HG03439 (cell line): ENCODE measurements around the gene GART.
"Not testable (repeated sequence)": the region's sequence is repeated elsewhere in the genome, so short reads cannot be mapped to it uniquely, and the experiment has no call there.

Source experiments
- ATAC-seq: cut with Tn5 transposase; IDR thresholded peaks from one replicate; pipeline ENCODE4 v1.9.1; 2021; ENCODE audit warnings: mild to moderate bottlenecking, moderate library complexity; ENCODE audit not compliant: unreplicated experiment

The GART gene

DNA sequence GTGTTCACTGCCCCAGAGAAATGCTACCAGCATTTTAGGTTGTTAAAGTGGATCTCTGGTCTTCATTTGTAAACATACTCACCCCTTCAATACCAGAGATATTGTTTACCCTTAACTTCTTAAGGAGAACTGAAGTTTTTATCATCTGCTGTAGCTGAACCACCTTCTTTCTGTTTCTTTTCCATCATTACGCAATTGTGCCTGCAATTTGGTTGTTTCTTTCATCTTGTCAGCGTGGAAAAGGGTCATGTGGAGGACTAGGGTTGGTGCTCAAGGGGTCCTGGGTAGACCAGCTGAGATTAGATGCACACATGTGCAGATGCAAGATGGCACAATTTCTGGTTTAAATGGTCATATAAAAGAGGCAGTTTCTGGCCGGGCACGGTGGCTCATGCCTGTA, 23.0 kb downstream of the GART start:
- no peak for ATAC-seq

- no peak for ATAC-seq
Measured at GRCh38 chr21:33514229-33514628, 27.7 kb downstream of the GART start.

- ATAC-seq: no peak
Measured at GRCh38 chr21:33512481-33512880, 29.4 kb downstream of the GART start.

GRCh38 chr21:33511639-33512038, 30.3 kb downstream of the GART start:
- ATAC-seq: no peak

- ATAC-seq: no peak
Measured at GRCh38 chr21:33510826-33511225, 31.1 kb downstream of the GART start.

GRCh38 chr21:33507003-33507402, 34.9 kb downstream of the GART start:
- not testable (repeated sequence) for ATAC-seq

DNA sequence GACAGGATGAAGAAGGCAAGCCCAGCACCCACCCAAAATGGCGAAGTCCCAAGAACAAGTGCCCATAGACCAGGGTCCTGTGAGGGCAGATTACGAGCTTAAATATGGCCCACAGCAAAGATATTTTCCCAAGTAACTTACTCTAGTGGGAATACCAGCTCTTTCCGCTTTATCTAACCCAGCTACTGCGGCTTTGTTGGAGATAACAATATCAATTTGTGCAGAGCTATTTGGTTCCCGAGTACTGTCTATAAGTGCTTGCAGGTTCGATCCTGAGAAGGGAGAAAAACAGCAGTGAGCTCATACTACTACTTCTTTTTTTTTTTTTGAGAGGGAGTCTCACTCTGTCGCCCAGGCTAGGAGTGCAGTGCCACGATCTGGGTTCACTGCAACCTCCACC, 36.1 kb downstream of the GART start:
- no peak for ATAC-seq

- ATAC-seq: no peak
Measured at GRCh38 chr21:33496345-33496744, 45.6 kb downstream of the GART start.

DNA sequence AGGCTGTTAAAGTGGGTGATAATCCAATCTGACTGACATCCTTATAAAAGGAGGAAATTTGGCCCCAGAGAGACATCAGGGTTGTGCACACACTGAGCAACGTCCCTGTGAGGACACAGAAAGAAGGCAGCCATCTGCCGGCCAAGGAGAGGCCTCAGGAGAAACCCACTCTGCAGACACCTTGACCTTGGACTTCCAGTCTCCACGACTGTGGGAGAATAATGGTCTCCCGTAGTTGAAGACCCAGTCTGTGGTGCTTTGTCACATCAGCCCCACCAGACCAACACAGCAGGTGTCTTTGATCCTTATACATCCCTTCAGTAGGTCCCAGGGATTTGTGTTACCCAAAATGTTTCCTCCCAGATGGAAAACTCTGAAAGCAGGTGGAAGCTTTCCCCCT, 46.2 kb downstream of the GART start:
- no peak for ATAC-seq

DNA sequence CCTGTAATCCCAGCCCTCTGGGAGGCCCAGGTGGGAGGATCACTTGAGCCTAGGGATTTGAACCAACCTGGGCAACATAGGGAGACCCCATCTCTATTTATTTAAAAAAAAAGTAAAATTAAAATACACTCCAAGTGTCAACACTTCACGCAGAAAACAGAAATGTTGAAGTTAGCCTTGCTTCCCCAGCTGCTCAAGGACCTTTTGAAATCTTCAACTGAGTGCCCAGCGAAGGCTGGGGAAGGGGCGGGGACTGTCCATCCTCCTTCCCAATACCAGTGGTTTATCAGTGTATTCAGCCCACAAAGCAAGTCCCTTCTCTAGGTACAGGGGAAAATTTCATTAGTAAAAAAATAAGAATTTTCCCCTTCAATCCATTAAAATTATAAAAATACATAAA, 48.2 kb downstream of the GART start:
- ATAC-seq: no peak

DNA sequence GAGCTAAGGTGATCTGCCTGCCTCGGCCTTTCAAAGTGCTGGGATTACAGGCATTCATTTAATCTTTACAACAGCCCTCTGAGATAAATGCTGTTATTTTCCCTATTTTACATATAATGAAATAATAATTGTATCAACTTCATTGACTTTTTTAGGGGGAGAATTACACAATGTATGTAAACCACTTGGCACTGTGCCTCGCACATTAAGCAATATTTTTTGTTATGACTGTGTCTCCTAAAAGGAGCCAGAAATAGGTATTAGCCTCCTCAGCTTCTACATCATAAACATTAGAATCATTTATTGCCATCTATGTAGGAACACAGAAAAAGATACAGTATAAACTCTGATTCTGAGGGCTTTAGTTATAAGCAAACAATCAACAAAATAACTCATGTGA, 49.3 kb downstream of the GART start:
- no peak for ATAC-seq

- peak; percentile 98 for ATAC-seq
Measured at GRCh38 chr21:33491373-33492102, 50.4 kb downstream of the GART start, which contains the start of gene DNAJC28. Gene DNAJC28, minus strand, starts transcription at chr21:33491716. Its CDS starts 2,323 bp downstream, at chr21:33489393.

- ATAC-seq: no peak
Measured at GRCh38 chr21:33490991-33491372, 50.9 kb downstream of the GART start.

DNA sequence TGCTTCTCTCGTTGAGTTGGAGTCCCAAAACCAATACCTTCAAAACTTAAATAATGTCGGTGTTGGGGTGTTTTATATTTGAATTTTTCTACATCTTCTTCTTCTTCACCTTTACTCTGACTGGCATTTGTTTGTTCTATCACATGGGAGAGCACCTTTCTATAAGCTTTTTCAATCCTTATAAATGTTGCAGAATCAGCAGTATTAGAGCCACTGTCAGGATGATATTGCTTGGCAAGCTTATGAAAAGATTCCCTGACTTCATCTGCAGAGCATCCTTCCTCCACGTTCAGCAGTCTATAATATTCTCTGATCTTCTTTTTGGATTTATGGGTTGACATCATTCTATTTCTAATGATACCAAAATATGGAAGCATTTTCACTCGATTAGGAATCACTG, 53.0 kb downstream of the GART start:
- no peak for ATAC-seq

DNA sequence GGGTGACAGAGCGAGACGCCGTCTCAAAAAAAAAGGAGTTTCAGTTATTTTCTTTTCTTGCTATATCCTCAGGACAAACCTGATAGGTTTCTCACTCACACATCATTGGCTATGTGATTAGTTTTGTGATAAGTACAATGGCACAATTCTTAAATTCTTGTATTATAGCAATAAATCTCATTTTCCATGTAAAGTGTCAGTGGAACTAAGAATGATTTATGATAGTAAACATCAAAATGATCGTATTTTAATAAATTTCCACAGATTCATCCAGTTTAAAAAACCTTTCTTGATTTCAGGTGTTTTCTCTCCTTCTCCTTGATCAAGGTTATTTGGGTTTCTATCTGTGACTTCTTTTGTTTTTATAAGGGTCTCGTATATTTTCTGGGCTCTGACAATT, 53.9 kb downstream of the GART start:
- no peak for ATAC-seq

GRCh38 chr21:33481314-33481943, 60.5 kb downstream of the GART start:
- ATAC-seq: no peak

DNA sequence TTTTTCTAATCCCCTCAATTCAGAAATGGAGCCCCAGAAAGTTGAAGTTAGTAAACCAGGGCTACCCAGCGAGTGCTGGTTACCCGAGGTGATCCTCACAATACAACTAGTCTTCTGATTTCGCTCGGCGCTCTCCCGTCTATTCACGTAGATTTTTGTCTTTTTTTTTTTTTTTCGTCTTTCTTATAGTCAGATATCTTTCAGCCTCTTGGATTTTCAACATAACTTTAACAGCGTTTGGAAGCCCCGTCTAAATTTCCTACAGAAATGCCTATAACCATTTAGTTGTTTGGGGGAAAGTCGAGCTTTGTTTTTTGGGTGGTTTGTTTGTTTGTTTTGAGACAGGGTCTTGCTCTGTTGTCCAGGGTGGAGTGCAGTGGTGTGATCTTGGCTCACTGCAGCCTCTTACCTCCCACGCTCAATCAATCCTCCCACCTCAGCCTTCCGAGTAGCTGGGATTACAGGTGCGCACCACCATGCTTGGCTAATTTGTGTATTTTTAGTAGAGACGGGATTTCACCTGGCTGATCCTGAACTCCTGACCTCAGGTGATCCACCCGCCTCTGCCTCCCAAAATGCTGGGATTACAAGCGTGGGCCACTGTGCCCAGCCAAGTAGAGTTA, 61.3 kb downstream of the GART start:
- ATAC-seq: no peak

DNA sequence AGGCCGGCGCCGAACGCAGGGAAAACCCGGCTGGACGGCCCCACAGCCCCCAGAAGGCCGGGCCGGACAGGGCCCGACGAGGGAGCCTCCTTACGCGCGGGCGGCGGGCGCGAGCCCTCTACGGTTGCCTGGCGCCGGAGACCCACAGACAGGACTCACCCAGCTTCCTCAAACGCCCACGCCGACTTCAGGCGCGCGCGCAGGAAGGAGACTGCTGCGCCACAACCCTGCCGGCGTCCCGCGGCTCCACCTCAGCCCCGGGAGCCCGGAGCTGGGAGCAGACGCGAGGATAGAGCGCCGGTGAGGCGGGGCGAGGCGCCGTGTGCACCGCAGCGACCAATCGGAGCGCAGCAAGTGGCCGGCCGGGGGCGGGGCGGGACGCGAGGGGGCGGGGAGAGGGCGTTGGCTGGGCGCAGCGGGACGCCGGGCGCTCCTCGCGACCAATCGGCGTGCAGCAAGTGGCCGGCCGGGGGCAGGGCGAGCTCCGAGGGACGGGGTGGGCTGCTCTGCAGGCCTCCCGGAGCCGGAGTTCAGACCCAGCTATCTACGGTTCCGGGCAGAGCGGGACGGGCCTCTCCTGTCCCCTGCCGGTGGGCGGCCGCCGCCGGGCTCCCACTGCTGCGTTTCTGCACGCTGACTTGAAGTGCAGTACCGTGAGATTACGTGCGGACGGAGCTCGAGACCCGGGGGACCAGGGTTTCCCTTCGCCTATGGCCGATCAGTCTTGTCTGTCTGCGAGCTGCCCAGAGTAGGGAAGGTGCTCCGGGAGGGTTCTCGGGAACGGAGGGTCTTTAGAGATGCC, 62.0 kb downstream of the GART start, which contains the start of gene TMEM50B:
TMEM50B (minus strand) TSS at position 296 of the 802 bp plus-strand sequence. CDS start 11,089 bp downstream, outside the sequence.
- ATAC-seq: peak; percentile 95

DNA sequence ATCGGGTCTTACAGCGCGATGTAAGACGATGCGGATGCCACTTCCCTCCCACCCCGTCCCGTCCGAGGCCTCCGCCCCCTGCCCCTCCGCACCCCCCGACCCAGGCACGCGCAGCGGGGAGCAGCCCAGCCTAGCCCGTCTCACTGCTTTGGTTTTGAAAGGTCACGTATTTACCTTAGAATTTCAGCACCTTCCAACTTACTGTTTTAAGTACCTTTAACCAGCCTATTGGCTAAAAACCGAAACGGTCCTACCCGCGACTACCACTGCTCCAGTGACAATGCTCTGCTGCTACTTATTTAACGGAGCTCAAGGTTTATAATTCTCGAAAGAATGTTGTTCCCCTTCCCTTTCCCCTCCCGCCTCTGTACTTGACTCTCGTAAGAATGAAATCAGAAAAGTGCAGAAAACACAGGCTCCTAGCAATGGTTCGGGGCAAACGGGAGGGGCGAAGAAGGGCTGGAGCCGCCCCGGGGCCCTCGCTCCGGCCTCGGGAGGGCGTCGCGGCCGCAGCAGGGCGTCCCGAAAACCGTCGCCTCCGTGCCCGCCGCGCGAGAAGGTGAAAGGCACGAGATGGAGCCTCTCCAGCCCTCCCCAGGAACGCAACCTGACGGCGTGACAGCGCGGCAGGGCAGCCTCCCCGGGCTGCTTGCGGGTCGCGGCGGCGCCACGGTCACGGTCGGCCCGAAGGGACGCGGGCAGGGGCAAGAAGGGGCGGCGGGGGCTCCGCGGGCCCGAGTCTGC, 62.8 kb downstream of the GART start:
- ATAC-seq: peak; percentile 21

GRCh38 chr21:33478182-33478581, 63.7 kb downstream of the GART start:
- no peak for ATAC-seq

DNA sequence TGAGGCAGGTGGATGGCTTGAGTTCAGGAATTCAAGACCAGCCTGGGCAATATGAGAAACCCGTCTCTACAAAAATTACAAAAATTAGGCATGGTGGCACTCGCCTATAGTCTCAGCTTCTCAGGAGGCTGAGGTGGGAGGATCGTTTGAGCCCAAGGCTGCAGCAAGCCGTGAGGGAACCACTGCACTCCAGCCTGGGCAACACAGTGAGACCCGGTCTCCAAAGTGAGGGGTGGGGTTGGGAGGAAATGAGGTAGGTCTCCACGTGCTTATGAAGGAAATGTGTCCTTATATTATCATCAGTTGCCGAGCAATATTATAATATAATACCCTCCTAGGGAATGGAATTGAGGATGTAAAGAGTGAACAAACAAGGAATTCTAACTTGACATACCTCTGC, 64.9 kb downstream of the GART start:
- no peak for ATAC-seq
